HG03575 (cell line): ENCODE results near the gene TP53BP1.
"Not testable (repeated sequence)": the region's sequence is repeated elsewhere in the genome, so short reads cannot be mapped to it uniquely, and the experiment has no call there.

Source experiments
- ATAC-seq: cut with Tn5 transposase; IDR thresholded peaks from one replicate; pipeline ENCODE4 v1.9.1; 2021; ENCODE audit not compliant: unreplicated experiment, insufficient number of reproducible peaks, low FRiP score; ENCODE audit errors: extremely low read depth

TP53BP1 gene

GRCh38 chr15:43436395-43436794 is 56.6 kb downstream of the TP53BP1 start:
- no peak for ATAC-seq

GRCh38 chr15:43434446-43434845 is 58.5 kb downstream of the TP53BP1 start:
- ATAC-seq: no peak

- ATAC-seq: no peak
These were observed 59.2 kb downstream of the TP53BP1 start for GRCh38 chr15:43433661-43434303.

GRCh38 chr15:43433165-43433564 is 59.8 kb downstream of the TP53BP1 start:
- ATAC-seq: no peak

GRCh38 chr15:43429687-43430086 is 63.3 kb downstream of the TP53BP1 start:
- ATAC-seq: no peak

GRCh38 chr15:43423793-43424192 is 69.2 kb downstream of the TP53BP1 start:
- ATAC-seq: no peak

- no peak for ATAC-seq
These were observed 72.1 kb downstream of the TP53BP1 start for GRCh38 chr15:43420876-43421275.

GRCh38 chr15:43420435-43420834 is 72.5 kb downstream of the TP53BP1 start:
- no peak for ATAC-seq

- ATAC-seq: no peak
These were observed 78.8 kb downstream of the TP53BP1 start for GRCh38 chr15:43414196-43414595.

- ATAC-seq: no peak
These were observed 80.9 kb downstream of the TP53BP1 start for GRCh38 chr15:43412096-43412495.

- no peak for ATAC-seq
These were observed 82.3 kb downstream of the TP53BP1 start for GRCh38 chr15:43410572-43411214.

GRCh38 chr15:43408789-43409188 is 84.2 kb downstream of the TP53BP1 start:
- ATAC-seq: no peak

GRCh38 chr15:43406808-43407207 is 86.1 kb downstream of the TP53BP1 start:
- no peak for ATAC-seq

- ATAC-seq: no peak
These were observed 86.8 kb downstream of the TP53BP1 start for GRCh38 chr15:43406189-43406588.

GRCh38 chr15:43404130-43404529 is 88.8 kb downstream of the TP53BP1 start:
- ATAC-seq: no peak

GRCh38 chr15:43403616-43404015 is 89.3 kb downstream of the TP53BP1 start:
- no peak for ATAC-seq

- ATAC-seq: no peak
These were observed 90.7 kb downstream of the TP53BP1 start for GRCh38 chr15:43402255-43402654.

GRCh38 chr15:43393592-43393991 is 99.4 kb downstream of the TP53BP1 start:
- not testable (repeated sequence) for ATAC-seq

GRCh38 chr15:43390723-43391122 is 102.2 kb downstream of the TP53BP1 start:
- ATAC-seq: no peak

- ATAC-seq: no peak
These were observed 109.9 kb downstream of the TP53BP1 start for GRCh38 chr15:43383070-43383469.

GRCh38 chr15:43382310-43382709 is 110.6 kb downstream of the TP53BP1 start:
- no peak for ATAC-seq
